HEK293 (cell line): ENCODE measurements around the gene BACH2.

Experiments
- BCL11A ChIP-seq: fragments of 450-650 bp; formaldehyde crosslinking; IDR thresholded peaks from 2 replicates; pipeline ENCODE4 v1.5.1; 2016; ENCODE audit warnings: low read depth, missing biosample characterization, missing genetic modification characterization
- INSM2 ChIP-seq: fragments of 450-650 bp; formaldehyde crosslinking; IDR thresholded peaks from 2 replicates; pipeline ENCODE4 v1.5.1; 2016; ENCODE audit warnings: missing biosample characterization, missing genetic modification characterization
- KLF1 ChIP-seq: fragments of 450-650 bp; formaldehyde crosslinking; IDR thresholded peaks from 2 replicates; pipeline ENCODE4 v1.5.1; 2016; ENCODE audit warnings: missing biosample characterization, missing genetic modification characterization
- KLF10 ChIP-seq: fragments of 450-650 bp; IDR thresholded peaks from 2 replicates; pipeline ENCODE4 v1.5.1; 2018; ENCODE audit warnings: missing biosample characterization, mild to moderate bottlenecking, missing genetic modification characterization
- KLF9 ChIP-seq: fragments of 450-650 bp; formaldehyde crosslinking; IDR thresholded peaks from 2 replicates; pipeline ENCODE4 v1.5.1; 2016; ENCODE audit warnings: missing biosample characterization, missing genetic modification characterization, low read depth
- MZF1 ChIP-seq: fragments of 450-650 bp; formaldehyde crosslinking; IDR thresholded peaks from 2 replicates; pipeline ENCODE4 v1.5.1; 2017; ENCODE audit warnings: missing biosample characterization, missing genetic modification characterization, borderline replicate concordance
- OSR2 ChIP-seq: fragments of 450-650 bp; formaldehyde crosslinking; IDR thresholded peaks from 2 replicates; pipeline ENCODE4 v1.5.1; 2016; ENCODE audit warnings: missing biosample characterization, missing genetic modification characterization
- SCRT1 ChIP-seq: fragments of 450-650 bp; formaldehyde crosslinking; IDR thresholded peaks from 2 replicates; pipeline ENCODE4 v1.5.1; 2016; ENCODE audit warnings: missing biosample characterization, missing genetic modification characterization, borderline replicate concordance
- SCRT2 ChIP-seq: fragments of 450-650 bp; formaldehyde crosslinking; IDR thresholded peaks from 2 replicates; pipeline ENCODE4 v1.5.1; 2016; ENCODE audit warnings: missing biosample characterization, missing genetic modification characterization
- SP3 ChIP-seq: fragments of 450-650 bp; formaldehyde crosslinking; IDR thresholded peaks from 2 replicates; pipeline ENCODE4 v1.5.1; 2016; ENCODE audit warnings: missing biosample characterization, missing genetic modification characterization
- SP7 ChIP-seq: fragments of 450-650 bp; formaldehyde crosslinking; IDR thresholded peaks from 2 replicates; pipeline ENCODE4 v1.5.1; 2016; ENCODE audit warnings: missing biosample characterization, missing genetic modification characterization
- ZBTB17 ChIP-seq: fragments of 450-650 bp; formaldehyde crosslinking; IDR thresholded peaks from 2 replicates; pipeline ENCODE4 v1.5.1; 2016; ENCODE audit warnings: missing biosample characterization, missing genetic modification characterization
- ZBTB7A ChIP-seq: fragments of 450-650 bp; formaldehyde crosslinking; IDR thresholded peaks from 2 replicates; pipeline ENCODE4 v1.5.1; 2016; ENCODE audit warnings: low read depth, missing biosample characterization, missing genetic modification characterization
- ZBTB8A ChIP-seq: fragments of 450-650 bp; formaldehyde crosslinking; IDR thresholded peaks from 2 replicates; pipeline ENCODE4 v1.5.1; 2016; ENCODE audit warnings: missing biosample characterization, missing genetic modification characterization
- ZNF10 ChIP-seq: fragments of 450-650 bp; formaldehyde crosslinking; IDR thresholded peaks from 2 replicates; pipeline ENCODE4 v1.5.1; 2017; ENCODE audit warnings: missing biosample characterization, missing genetic modification characterization
- ZNF221 ChIP-seq: fragments of 450-650 bp; formaldehyde crosslinking; IDR thresholded peaks from 2 replicates; pipeline ENCODE4 v1.5.1; 2017; ENCODE audit warnings: missing biosample characterization, missing genetic modification characterization, borderline replicate concordance
- ZNF350 ChIP-seq: fragments of 450-650 bp; formaldehyde crosslinking; IDR thresholded peaks from 2 replicates; pipeline ENCODE4 v1.5.0; 2017; ENCODE audit warnings: missing biosample characterization, mild to moderate bottlenecking, missing genetic modification characterization
- ZNF561 ChIP-seq: fragments of 450-650 bp; IDR thresholded peaks from 2 replicates; pipeline ENCODE4 v1.5.1; 2018; ENCODE audit warnings: missing biosample characterization, missing genetic modification characterization, borderline replicate concordance
- ZNF629 ChIP-seq: fragments of 450-650 bp; formaldehyde crosslinking; IDR thresholded peaks from 2 replicates; pipeline ENCODE4 v1.5.1; 2017; ENCODE audit warnings: missing biosample characterization, missing genetic modification characterization
- ZNF639 ChIP-seq: fragments of 450-650 bp; formaldehyde crosslinking; IDR thresholded peaks from 2 replicates; pipeline ENCODE4 v1.5.1; 2016; ENCODE audit warnings: missing biosample characterization, missing genetic modification characterization
- ZNF704 ChIP-seq: fragments of 450-650 bp; formaldehyde crosslinking; IDR thresholded peaks from 2 replicates; pipeline ENCODE4 v1.5.1; 2016; ENCODE audit warnings: missing biosample characterization, missing genetic modification characterization
- ZNF768 ChIP-seq: fragments of 450-650 bp; formaldehyde crosslinking; IDR thresholded peaks from 2 replicates; pipeline ENCODE4 v1.5.1; 2018; ENCODE audit warnings: missing biosample characterization, mild to moderate bottlenecking, missing genetic modification characterization
- ZSCAN16 ChIP-seq: fragments of 450-650 bp; formaldehyde crosslinking; IDR thresholded peaks from 2 replicates; pipeline ENCODE4 v1.5.1; 2016; ENCODE audit warnings: missing biosample characterization, missing genetic modification characterization
- ZSCAN23 ChIP-seq: fragments of 450-650 bp; formaldehyde crosslinking; IDR thresholded peaks from 2 replicates; pipeline ENCODE4 v1.5.1; 2016; ENCODE audit warnings: missing biosample characterization, missing genetic modification characterization
- ZSCAN30 ChIP-seq: fragments of 450-650 bp; IDR thresholded peaks from 2 replicates; pipeline ENCODE4 v1.5.1; 2018; ENCODE audit warnings: missing biosample characterization, mild to moderate bottlenecking, missing genetic modification characterization, moderate library complexity
- TF ChIP-seq, protein P1 (sequence below): fragments of 450-650 bp; formaldehyde crosslinking; IDR thresholded peaks from 2 replicates; pipeline ENCODE4 v1.5.1; 2016; ENCODE audit warnings: missing biosample characterization, missing genetic modification characterization
- TF ChIP-seq, protein P2 (sequence below): fragments of 450-650 bp; formaldehyde crosslinking; IDR thresholded peaks from 2 replicates; pipeline ENCODE4 v1.5.1; 2017; ENCODE audit warnings: missing biosample characterization, mild to moderate bottlenecking, missing genetic modification characterization, moderate library complexity

Gene BACH2

DNA sequence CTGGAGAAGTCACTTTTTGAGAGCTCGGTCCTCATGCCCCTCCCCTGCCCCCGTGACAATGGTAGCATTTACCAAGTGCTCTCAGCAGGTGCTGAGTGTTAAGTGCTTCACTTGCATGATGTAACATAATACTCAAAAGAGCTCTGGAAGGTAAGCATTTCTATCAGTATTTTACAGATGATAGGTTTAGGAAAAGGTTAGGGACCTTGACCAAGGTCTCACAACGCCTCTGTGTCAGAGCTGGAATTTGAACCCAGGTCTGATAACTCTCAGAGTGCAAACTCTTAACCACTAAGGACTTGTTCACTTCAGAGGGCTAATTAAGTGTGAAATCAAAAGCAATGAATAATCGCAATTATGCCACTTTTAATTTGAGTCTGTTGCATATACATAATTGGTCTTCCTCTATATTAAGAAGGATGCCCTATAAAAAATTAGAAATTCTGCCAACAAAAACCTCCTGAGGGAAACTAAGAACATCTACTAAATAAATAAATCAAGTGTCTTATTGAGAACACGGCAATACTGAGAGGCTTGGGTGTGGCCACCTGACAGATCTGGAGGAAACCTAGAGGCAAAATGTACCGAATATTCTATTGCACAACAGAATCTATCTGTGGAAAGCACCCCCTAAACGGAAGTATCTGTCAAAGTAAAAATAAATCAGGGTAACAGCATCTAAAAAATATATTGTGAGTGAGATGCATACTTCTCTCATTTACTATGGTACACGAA lies 109.8 kb downstream of the BACH2 start (continued):
- TF ChIP-seq INSM2 (tag by site-specific recombination), result peak; percentile 65; the same call in 1 of the 2 replicates
- TF ChIP-seq SP7, result peak; percentile 95
- peak; percentile 58 for TF ChIP-seq BCL11A
- TF ChIP-seq ZNF629 (tag by site-specific recombination), result peak; percentile 72
- TF ChIP-seq, protein P1, sequence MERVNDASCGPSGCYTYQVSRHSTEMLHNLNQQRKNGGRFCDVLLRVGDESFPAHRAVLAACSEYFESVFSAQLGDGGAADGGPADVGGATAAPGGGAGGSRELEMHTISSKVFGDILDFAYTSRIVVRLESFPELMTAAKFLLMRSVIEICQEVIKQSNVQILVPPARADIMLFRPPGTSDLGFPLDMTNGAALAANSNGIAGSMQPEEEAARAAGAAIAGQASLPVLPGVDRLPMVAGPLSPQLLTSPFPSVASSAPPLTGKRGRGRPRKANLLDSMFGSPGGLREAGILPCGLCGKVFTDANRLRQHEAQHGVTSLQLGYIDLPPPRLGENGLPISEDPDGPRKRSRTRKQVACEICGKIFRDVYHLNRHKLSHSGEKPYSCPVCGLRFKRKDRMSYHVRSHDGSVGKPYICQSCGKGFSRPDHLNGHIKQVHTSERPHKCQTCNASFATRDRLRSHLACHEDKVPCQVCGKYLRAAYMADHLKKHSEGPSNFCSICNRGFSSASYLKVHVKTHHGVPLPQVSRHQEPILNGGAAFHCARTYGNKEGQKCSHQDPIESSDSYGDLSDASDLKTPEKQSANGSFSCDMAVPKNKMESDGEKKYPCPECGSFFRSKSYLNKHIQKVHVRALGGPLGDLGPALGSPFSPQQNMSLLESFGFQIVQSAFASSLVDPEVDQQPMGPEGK, result peak; percentile 56
- peak; percentile 90 for TF ChIP-seq ZSCAN16 (tag by site-specific recombination)
- peak; percentile 61; the same call in 1 of the 2 replicates for TF ChIP-seq MZF1 (tag by site-specific recombination)
- TF ChIP-seq SCRT2 (tag by site-specific recombination), result peak; percentile 91
- peak; percentile 48; the same call in 1 of the 2 replicates for TF ChIP-seq ZNF350 (tag by site-specific recombination)
- peak; percentile 96 for TF ChIP-seq ZNF10 (tag by site-specific recombination)
- 0 out of 2 replicates have a peak, but pooled peaks have one; percentile 28 for TF ChIP-seq SP3 (tag by site-specific recombination)
- TF ChIP-seq, protein P2, sequence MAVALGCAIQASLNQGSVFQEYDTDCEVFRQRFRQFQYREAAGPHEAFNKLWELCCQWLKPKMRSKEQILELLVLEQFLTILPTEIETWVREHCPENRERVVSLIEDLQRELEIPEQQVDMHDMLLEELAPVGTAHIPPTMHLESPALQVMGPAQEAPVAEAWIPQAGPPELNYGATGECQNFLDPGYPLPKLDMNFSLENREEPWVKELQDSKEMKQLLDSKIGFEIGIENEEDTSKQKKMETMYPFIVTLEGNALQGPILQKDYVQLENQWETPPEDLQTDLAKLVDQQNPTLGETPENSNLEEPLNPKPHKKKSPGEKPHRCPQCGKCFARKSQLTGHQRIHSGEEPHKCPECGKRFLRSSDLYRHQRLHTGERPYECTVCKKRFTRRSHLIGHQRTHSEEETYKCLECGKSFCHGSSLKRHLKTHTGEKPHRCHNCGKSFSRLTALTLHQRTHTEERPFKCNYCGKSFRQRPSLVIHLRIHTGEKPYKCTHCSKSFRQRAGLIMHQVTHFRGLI (tag by site-specific recombination), result no peak
- TF ChIP-seq ZBTB8A (tag by site-specific recombination), result 0 out of 2 replicates have a peak, but pooled peaks have one; percentile 39
- peak; percentile 59 for TF ChIP-seq KLF10 (tag by site-specific recombination)
- TF ChIP-seq KLF9, result peak; percentile 57; the same call in 1 of the 2 replicates
- TF ChIP-seq ZNF639 (tag by site-specific recombination), result peak; percentile 66; the same call in 1 of the 2 replicates
- peak; percentile 17; the same call in 1 of the 2 replicates for TF ChIP-seq ZBTB17 (tag by site-specific recombination)
- peak; percentile 85; the same call in 1 of the 2 replicates for TF ChIP-seq ZSCAN30 (tag by site-specific recombination)
- peak; percentile 4; the same call in 1 of the 2 replicates for TF ChIP-seq KLF1
- peak; percentile 95 for TF ChIP-seq OSR2 (tag by site-specific recombination)
- TF ChIP-seq ZNF221, result no peak
- 0 out of 2 replicates have a peak, but pooled peaks have one; percentile 43 for TF ChIP-seq SCRT1
- TF ChIP-seq ZSCAN23 (tag by site-specific recombination), result peak; percentile 81; the same call in 1 of the 2 replicates
- TF ChIP-seq ZBTB7A (tag by site-specific recombination), result peak; percentile 61; the same call in 1 of the 2 replicates
- no peak for TF ChIP-seq ZNF768
- TF ChIP-seq ZNF561 (tag by site-specific recombination), result peak; percentile 63; the same call in 1 of the 2 replicates
- TF ChIP-seq ZNF704, result no peak
